NCI-H82 (cell line): ENCODE measurements around the gene VHLL.
A peak's percentile ranks its signal among the peaks of the same experiment; 100 is the strongest.
"Not testable (repeated sequence)": the region's sequence is repeated elsewhere in the genome, so short reads cannot be mapped to it uniquely, and the experiment has no call there.

Experiments
- DNase-seq: peaks from one replicate; lab custom pipeline; 2025; lab: John Stamatoyannopoulos, UW

Gene VHLL

DNA sequence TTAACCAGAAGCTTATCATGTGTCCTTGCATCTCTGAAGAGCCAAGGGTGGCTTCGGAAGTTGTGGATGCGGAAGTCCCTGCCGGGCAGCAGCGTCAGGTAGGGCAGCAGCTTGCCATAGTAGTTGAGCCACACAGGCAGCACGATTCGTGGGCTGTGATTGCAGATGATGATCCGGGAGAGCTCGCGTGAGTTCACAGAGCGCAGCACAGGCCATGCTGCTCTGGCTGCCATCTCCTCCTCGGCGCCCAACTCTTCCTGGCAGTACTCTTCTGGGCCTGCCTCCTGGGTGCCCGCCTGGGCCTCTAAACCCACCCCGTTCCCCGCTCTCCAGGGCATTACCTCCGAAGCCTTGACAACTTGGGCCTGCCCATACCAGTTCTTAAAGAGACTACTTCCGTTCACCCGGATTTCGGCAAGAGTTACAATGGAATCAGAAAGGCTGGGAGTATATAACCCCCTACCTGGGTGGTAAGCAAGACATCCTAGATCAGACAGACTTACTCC, at the start of gene VHLL:
Gene VHLL, minus strand, starts transcription at position 456 of the 506 bp plus-strand sequence. Its CDS starts 118 bp downstream, at position 338.
- DNase-seq = no peak

DNA sequence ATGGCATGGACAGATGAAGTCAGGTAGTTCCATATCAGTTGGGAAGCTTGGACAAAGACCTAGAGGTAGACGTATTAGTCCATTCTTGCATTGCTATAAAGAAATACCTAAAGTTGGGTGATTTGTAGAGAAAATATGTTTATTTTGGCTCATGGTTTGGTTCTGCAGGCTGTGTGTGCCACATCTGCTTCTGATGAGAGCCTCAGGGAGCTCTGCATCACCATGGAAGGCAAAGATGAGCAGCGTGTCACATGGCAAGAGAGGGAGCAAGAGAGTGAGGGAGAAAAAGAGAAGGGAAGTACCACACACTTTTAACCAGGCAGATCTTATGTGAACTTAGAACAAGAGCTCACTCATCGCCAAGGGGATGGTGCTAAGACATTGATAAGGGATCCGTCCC, 48.2 kb upstream of the VHLL start:
- DNase-seq = no peak

DNA sequence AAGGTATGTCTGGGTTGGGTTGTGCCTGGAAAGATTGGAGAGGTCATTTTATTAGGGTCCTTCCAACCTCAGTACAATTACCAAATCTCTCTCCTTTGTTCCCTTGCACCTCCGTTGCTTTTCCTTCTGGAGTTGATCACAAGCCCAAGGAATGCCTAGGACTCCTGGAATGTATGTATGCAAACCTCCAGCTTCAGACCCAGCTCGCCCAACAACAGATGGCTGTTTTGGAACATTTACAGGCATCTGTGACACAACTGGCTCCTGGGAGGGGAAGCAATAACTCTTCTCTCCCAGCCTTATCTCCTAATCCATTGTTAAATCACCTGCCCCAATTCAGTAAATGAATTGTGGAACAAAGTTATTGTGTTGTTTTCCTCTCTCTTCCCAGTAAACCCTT, 47.5 kb upstream of the VHLL start:
- peak; percentile 92 for DNase-seq

- not testable (repeated sequence) for DNase-seq
Observed at GRCh38 chr1:156346035-156346434, 46.9 kb upstream of the VHLL start.

DNA sequence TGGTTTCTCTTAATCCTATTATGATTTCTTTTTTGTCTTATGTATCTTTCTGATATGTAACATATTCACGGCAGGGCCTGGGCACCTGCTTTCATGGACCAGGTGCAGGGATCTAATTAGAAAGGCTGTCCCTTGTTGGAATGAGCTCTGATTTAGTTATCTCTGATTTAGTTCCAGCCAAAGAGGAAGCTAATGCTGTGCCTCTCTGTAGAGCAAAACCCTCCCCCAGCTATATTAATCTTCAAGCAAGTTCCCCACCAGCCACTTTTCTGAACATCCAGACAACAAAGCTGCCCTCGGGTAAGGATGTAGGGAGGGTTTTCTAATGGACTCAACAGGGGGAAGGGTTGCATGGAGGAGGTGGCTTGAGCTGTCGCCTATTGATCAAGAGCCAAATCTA, 45.3 kb upstream of the VHLL start:
- peak; percentile 92 for DNase-seq

DNA sequence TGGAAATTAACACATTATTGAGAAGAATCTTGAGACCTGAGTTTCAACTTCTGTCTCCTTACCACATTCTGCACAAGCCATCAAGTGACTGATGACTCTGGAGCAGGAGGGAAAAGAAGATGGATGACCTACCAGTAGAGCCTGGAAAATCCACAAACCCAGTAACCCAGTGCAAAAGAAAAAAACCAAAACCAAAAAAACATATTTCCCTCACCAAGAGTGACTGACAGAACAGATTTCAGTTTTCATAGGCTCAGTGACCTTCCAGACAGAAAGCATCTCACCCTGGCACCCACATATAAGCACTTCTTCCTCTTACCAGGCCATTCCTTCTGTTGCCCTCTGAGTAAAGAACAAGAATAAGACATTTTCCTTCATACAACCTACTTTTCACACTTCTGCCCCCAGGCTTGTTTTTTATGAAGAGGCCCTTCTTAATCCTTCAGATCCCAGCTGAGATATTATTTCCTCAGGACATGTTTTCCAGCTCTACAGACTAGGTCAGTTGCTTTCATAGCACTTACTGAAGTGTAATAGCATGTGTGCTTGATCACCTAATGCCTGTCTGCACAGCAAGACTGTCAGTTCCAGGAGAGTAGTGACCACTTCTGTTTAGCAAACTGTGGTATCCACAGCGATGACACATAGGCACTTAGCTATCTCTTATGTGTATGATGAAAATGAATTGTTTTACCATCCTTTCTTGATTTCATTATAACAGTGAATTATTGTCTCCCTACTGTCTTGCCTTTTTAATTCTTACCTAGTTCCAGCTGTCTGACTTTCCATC, 43.3 kb upstream of the VHLL start:
- no peak for DNase-seq

- peak; percentile 100 for DNase-seq
Observed at GRCh38 chr1:156338180-156338976, 39.3 kb upstream of the VHLL start, which contains the start of the genes CCT3 and TSACC. CCT3 (minus strand) TSS chr1:156338292; CDS start chr1:156338184, 108 bp downstream. TSACC (plus strand) TSS chr1:156338526; CDS start chr1:156339758, 1,232 bp downstream.

- no peak for DNase-seq
Observed at GRCh38 chr1:156337888-156338179, 38.7 kb upstream of the VHLL start.

GRCh38 chr1:156337052-156337887, 38.2 kb upstream of the VHLL start:
- DNase-seq = peak; percentile 38

- peak; percentile 95 for DNase-seq
Observed at GRCh38 chr1:156336242-156336641, 37.1 kb upstream of the VHLL start.

- DNase-seq = not testable (repeated sequence)
Observed at GRCh38 chr1:156323179-156323578, 24.1 kb upstream of the VHLL start.

DNA sequence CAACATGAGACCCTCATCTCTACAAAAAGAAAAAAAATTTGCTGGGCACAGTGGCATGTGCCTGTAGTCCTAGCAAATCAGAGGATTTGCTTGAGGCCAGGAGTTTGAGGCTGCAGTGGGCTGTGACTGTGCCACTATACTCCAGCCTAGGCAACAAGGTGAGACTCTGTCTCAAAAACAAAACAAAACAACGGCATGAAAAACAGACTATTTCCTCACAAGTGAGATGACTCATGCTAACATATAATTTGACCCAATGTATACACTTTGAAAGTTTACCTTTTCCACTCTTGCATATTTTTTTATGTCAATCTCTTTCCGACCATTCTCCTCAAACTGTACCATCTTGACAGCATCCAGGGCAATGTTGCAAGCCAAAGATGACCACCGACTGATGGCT, 21.5 kb upstream of the VHLL start:
- no peak for DNase-seq

DNA sequence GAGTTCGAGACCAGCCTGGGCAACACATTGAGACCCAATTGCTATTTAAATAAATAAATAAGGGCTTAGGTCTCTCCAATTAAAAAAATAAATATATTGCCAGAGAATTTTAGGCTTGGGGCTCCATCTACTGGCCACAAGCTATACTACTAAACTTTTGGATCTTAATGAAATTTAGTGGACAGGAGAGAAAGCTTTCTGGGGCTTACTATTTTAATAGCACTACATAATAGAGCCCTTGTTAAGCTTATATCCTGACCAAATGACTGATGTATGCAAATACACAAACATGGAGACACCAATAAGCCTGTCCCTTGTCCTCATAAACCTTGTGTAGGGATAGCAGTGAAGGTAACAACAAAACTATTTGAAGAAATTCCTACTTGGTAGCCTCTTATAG, 20.6 kb upstream of the VHLL start:
- DNase-seq = peak; percentile 49

GRCh38 chr1:156316909-156317308, 17.8 kb upstream of the VHLL start:
- DNase-seq = no peak

- DNase-seq = no peak
Observed at GRCh38 chr1:156310962-156311361, 11.9 kb upstream of the VHLL start.

- no peak for DNase-seq
Observed at GRCh38 chr1:156308078-156308477, 9.0 kb upstream of the VHLL start.

DNA sequence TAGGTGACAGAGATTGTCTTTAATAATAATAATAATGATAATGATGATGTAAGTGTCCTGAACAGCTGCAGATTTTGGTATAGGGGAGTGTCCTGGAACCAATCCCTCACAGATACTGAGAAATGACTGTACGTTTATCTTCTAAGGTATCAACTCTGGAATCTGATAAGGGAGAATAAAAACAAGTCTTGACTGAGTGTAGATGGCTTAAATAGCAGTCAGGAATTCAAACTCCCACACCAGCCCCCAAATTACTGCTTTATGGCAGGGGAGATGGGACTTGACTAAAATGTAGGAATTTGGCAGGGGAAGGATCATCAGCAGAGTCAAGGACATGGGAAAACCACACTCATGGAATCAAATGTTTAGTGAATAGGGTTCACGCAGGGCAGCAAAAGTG, 6.1 kb upstream of the VHLL start:
- DNase-seq = no peak

GRCh38 chr1:156303241-156303640, 4.1 kb upstream of the VHLL start:
- no peak for DNase-seq

DNA sequence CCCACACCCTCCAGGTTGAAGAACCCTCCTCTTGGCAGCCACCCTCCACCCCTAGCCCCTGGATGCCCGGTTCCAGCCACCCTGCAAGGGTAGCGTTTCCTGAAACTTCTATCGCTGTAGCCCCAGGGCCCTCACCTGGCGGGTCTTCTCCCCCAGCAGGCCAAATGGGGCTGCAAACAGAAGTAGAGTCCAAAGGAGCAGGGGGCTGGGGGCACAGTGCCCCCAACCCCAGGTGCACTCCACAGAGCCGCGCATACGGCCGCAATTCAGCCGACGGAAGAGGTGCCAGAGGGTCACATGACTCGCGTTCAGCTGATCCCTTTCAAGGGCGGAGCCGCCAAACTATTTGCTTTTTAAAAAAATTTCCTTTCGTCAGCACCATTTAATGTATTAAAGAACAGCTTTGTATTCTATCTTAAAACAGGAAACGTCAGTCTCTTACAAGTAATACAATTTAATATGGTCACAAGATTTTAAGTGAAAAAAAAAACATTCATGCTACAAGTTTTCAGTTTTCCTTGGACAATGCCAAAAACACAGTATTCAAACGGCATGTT, 3.6 kb downstream of the VHLL start, which contains the start of gene GLMP:
Gene GLMP, minus strand, starts transcription at position 289 of the 557 bp plus-strand sequence. Its CDS starts 34 bp downstream, at position 255.
- DNase-seq = peak; percentile 84

- no peak for DNase-seq
Observed at GRCh38 chr1:156293895-156294294, 5.2 kb downstream of the VHLL start.

GRCh38 chr1:156293098-156293434, 6.0 kb downstream of the VHLL start:
- no peak for DNase-seq
